Measurements from ENCODE around the gene EVI5L.
"Not testable (repeated sequence)": the region's sequence is repeated elsewhere in the genome, so short reads cannot be mapped to it uniquely, and the experiment has no call there.

The EVI5L gene

GRCh38 chr19:7848779-7849457 lies 18.9 kb downstream of the EVI5L start:
- no peak for DNase-seq

GRCh38 chr19:7849631-7849999 lies 19.6 kb downstream of the EVI5L start:
- no peak for DNase-seq

- no peak for DNase-seq
Observed at GRCh38 chr19:7850000-7850813, 20.2 kb downstream of the EVI5L start.

GRCh38 chr19:7850945-7851622 lies 21.1 kb downstream of the EVI5L start:
- DNase-seq = peak; percentile 10

GRCh38 chr19:7851623-7852500 lies 21.8 kb downstream of the EVI5L start:
- peak; percentile 46 for DNase-seq

GRCh38 chr19:7852851-7853769 lies 23.1 kb downstream of the EVI5L start:
- DNase-seq = peak; percentile 91

GRCh38 chr19:7853770-7854128 lies 23.7 kb downstream of the EVI5L start:
- no peak for DNase-seq

- no peak for DNase-seq
Observed at GRCh38 chr19:7855426-7856108, 25.5 kb downstream of the EVI5L start.

GRCh38 chr19:7856109-7856591 lies 26.1 kb downstream of the EVI5L start:
- DNase-seq = no peak

- no peak for DNase-seq
Observed at GRCh38 chr19:7856679-7857663, 27.0 kb downstream of the EVI5L start.

GRCh38 chr19:7857727-7858108 lies 27.7 kb downstream of the EVI5L start:
- DNase-seq = no peak

- no peak for DNase-seq
Observed at GRCh38 chr19:7858109-7858770, 28.2 kb downstream of the EVI5L start.

GRCh38 chr19:7859087-7859486 lies 29.1 kb downstream of the EVI5L start:
- DNase-seq = not testable (repeated sequence)

- DNase-seq = no peak
Observed at GRCh38 chr19:7859831-7860713, 30.1 kb downstream of the EVI5L start.

- no peak for DNase-seq
Observed at GRCh38 chr19:7860714-7861618, 30.9 kb downstream of the EVI5L start.

GRCh38 chr19:7861619-7862412 lies 31.8 kb downstream of the EVI5L start:
- DNase-seq = peak; percentile 79
